ENCODE data around the gene EPHB2. TPM values are rescaled to one million over a fixed set of nuclear protein-coding genes. Genes with fewer than 3 reads are reported as not detected.

The EPHB2 gene
- polyA plus RNA-seq, 1 donor from 2014 or later = 22.8 TPM

DNA sequence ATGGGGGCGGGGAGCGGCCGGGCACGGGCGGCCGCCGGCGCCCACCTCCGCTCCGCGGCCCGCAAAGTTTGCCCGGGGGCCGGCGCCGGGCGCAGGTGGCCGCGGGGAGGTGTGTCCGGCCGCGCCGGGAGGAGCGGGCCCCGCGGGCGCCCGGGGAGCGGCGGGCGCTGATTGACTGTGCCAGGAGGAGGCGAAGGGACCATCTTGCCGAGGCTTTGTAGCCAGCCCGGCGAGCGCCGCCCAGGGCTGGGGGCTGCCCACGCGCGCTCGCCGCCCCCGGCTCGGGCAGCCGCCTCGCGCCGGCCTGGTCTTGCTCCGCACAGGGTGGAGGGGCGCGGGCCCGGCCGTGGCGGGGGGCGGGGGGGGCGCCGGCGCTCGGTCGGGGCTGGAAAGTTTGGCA, 432 bp downstream of the EPHB2 start:
- H2AFZ ChIP-seq (ENCODE audit: low read depth, low read length) = no peak overlapping the region
- peak overlapping the region; percentile 61 for H3K9ac ChIP-seq (ENCODE audit: low read length)
- H3K27me3 ChIP-seq (ENCODE audit: insufficient read depth, low read depth, low read length) = no peaks in the 10 kb centered on the region
- no peaks in the 10 kb centered on the region for H3K36me3 ChIP-seq (ENCODE audit: insufficient read depth, low read length)
- H3K4me3 ChIP-seq (ENCODE audit: low read length) = peak overlapping the region; percentile 87
- no peaks in the 10 kb centered on the region for H3K9me3 ChIP-seq (ENCODE audit: low read length)
- no peaks in the 10 kb centered on the region for H3F3A ChIP-seq (ENCODE audit: insufficient read depth, low read length, poor library complexity, severe bottlenecking)
- H3K79me2 ChIP-seq (replicated peaks; ENCODE audit: insufficient read depth, low read length) = peaks cover 37% of the 10 kb centered on the region
- no peaks in the 10 kb centered on the region for H3K9me2 ChIP-seq (ENCODE audit: insufficient read depth, low read length)
- H3K4me2 ChIP-seq (ENCODE audit: low read length) = no peak overlapping the region
- H3K27ac ChIP-seq (ENCODE audit: low read length) = no peak overlapping the region
- TF ChIP-seq CTCF (IDR thresholded peaks at IDR 0.05; ENCODE audit: poor library complexity, severe bottlenecking) = no peak
- no peak for TF ChIP-seq RAD21 (conservative IDR thresholded peaks at IDR 0.05)
- TF ChIP-seq, protein P1, sequence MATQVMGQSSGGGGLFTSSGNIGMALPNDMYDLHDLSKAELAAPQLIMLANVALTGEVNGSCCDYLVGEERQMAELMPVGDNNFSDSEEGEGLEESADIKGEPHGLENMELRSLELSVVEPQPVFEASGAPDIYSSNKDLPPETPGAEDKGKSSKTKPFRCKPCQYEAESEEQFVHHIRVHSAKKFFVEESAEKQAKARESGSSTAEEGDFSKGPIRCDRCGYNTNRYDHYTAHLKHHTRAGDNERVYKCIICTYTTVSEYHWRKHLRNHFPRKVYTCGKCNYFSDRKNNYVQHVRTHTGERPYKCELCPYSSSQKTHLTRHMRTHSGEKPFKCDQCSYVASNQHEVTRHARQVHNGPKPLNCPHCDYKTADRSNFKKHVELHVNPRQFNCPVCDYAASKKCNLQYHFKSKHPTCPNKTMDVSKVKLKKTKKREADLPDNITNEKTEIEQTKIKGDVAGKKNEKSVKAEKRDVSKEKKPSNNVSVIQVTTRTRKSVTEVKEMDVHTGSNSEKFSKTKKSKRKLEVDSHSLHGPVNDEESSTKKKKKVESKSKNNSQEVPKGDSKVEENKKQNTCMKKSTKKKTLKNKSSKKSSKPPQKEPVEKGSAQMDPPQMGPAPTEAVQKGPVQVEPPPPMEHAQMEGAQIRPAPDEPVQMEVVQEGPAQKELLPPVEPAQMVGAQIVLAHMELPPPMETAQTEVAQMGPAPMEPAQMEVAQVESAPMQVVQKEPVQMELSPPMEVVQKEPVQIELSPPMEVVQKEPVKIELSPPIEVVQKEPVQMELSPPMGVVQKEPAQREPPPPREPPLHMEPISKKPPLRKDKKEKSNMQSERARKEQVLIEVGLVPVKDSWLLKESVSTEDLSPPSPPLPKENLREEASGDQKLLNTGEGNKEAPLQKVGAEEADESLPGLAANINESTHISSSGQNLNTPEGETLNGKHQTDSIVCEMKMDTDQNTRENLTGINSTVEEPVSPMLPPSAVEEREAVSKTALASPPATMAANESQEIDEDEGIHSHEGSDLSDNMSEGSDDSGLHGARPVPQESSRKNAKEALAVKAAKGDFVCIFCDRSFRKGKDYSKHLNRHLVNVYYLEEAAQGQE (IDR thresholded peaks at IDR 0.05; ENCODE audit: borderline replicate concordance) = no peak
- no peak for TF ChIP-seq SMC3 (conservative IDR thresholded peaks at IDR 0.05; ENCODE audit: poor library complexity)
- TF ChIP-seq TAF1 (IDR thresholded peaks at IDR 0.05; ENCODE audit: low read depth) = no peak
- peaks cover 7% of the 10 kb centered on the region for H4K20me1 ChIP-seq (ENCODE audit: insufficient read depth)

GRCh38 chr1:22711591-22712501, 1.2 kb downstream of the EPHB2 start:
- Histone ChIP-seq H3K9me3 (ENCODE audit: low read length) (no peaks in the 10 kb centered on the region), H3K9ac (ENCODE audit: low read length) (peak overlapping the region; percentile 61), H3K36me3 (ENCODE audit: insufficient read depth, low read length) (no peaks in the 10 kb centered on the region), H3F3A (ENCODE audit: insufficient read depth, low read length, poor library complexity, severe bottlenecking) (no peaks in the 10 kb centered on the region), H3K79me2 (replicated peaks; ENCODE audit: insufficient read depth, low read length) (peaks cover 37% of the 10 kb centered on the region), H4K20me1 (ENCODE audit: insufficient read depth) (peaks cover 7% of the 10 kb centered on the region), H3K9me2 (ENCODE audit: insufficient read depth, low read length) (no peaks in the 10 kb centered on the region), H3K4me3 (ENCODE audit: low read length) (peak overlapping the region; percentile 87), H3K27ac (ENCODE audit: low read length) (no peak overlapping the region), H3K27me3 (ENCODE audit: insufficient read depth, low read depth, low read length) (no peaks in the 10 kb centered on the region), H3K4me2 (ENCODE audit: low read length) (peak overlapping the region; percentile 89), H2AFZ (ENCODE audit: low read depth, low read length) (no peak overlapping the region)
- peak; percentile 72 for TF ChIP-seq MXI1 (conservative IDR thresholded peaks at IDR 0.05; ENCODE audit: poor library complexity, severe bottlenecking)
- TF ChIP-seq EP300 (conservative IDR thresholded peaks at IDR 0.05; ENCODE audit: poor library complexity, severe bottlenecking) = no peak
- TF ChIP-seq SMC3 (conservative IDR thresholded peaks at IDR 0.05; ENCODE audit: poor library complexity) = no peak
